ENCODE results near the gene DRD4.

Gene DRD4

GRCh38 chr11:615504-616319 lies 21.4 kb upstream of the DRD4 start, which contains the start of gene IRF7:
Gene IRF7 (minus strand): TSS chr11:615950. CDS start chr11:615364, 586 bp downstream.
- Histone ChIP-seq H3K27ac (ENCODE audit: low read depth in 2 of 2, low read length in 2 of 2) (peak within 1 kb of the TSS; percentile 98 to 99), H3K4me1 (ENCODE audit: control insufficient read depth in 2 of 2, insufficient read depth in 2 of 2, low read length in 2 of 2) (peaks cover 39 to 42% of the 10 kb centered on the region in 2 donors), H3K9ac (ENCODE audit: low read depth in 1 of 2, low read length in 2 of 2) (peak within 1 kb of the TSS; percentile 88 to 95), H3K9me3 (ENCODE audit: control insufficient read depth in 2 of 2, low read length in 2 of 2) (no peaks in the 10 kb centered on the region), H3K4me3 (ENCODE audit: low read length in 2 of 2) (peak within 1 kb of the TSS; percentile 80 to 88), H3K27me3 (ENCODE audit: control insufficient read depth in 2 of 2, insufficient read depth in 2 of 2, low read length in 2 of 2) (no peaks in the 10 kb centered on the region), H3K36me3 (ENCODE audit: control insufficient read depth in 2 of 2, insufficient read depth in 2 of 2, low read length in 2 of 2) (peaks cover 26 to 32% of the 10 kb centered on the region in 2 donors)

GRCh38 chr11:616320-617198 lies 20.5 kb upstream of the DRD4 start:
- H3K9ac ChIP-seq (ENCODE audit: low read depth in 1 of 2, low read length in 2 of 2): peak overlapping the region in 1 of 2 donors; percentile 95
- H3K4me1 ChIP-seq (ENCODE audit: control insufficient read depth in 2 of 2, insufficient read depth in 2 of 2, low read length in 2 of 2): peaks cover 35 to 37% of the 10 kb centered on the region in 2 donors

GRCh38 chr11:617199-617911 lies 19.7 kb upstream of the DRD4 start:
- H3K27ac ChIP-seq (ENCODE audit: low read depth in 2 of 2, low read length in 2 of 2): no peak overlapping the region
- H3K9ac ChIP-seq (ENCODE audit: low read depth in 1 of 2, low read length in 2 of 2): no peak overlapping the region
- H3K4me1 ChIP-seq (ENCODE audit: control insufficient read depth in 2 of 2, insufficient read depth in 2 of 2, low read length in 2 of 2): peaks cover 31 to 35% of the 10 kb centered on the region in 2 donors
- no peaks in the 10 kb centered on the region for H3K27me3 ChIP-seq (ENCODE audit: control insufficient read depth in 2 of 2, insufficient read depth in 2 of 2, low read length in 2 of 2)
- H3K36me3 ChIP-seq (ENCODE audit: control insufficient read depth in 2 of 2, insufficient read depth in 2 of 2, low read length in 2 of 2): peaks cover 10 to 16% of the 10 kb centered on the region in 2 donors
- H3K4me3 ChIP-seq (ENCODE audit: low read length in 2 of 2): no peak overlapping the region
- H3K9me3 ChIP-seq (ENCODE audit: control insufficient read depth in 2 of 2, low read length in 2 of 2): no peaks in the 10 kb centered on the region

More at GRCh38 chr11:616320-617198, 20.5 kb upstream of the DRD4 start:
- H3K27me3 ChIP-seq (ENCODE audit: control insufficient read depth in 2 of 2, insufficient read depth in 2 of 2, low read length in 2 of 2): no peaks in the 10 kb centered on the region
- peak overlapping the region; percentile 80 to 88 for H3K4me3 ChIP-seq (ENCODE audit: low read length in 2 of 2)
- H3K9me3 ChIP-seq (ENCODE audit: control insufficient read depth in 2 of 2, low read length in 2 of 2): no peaks in the 10 kb centered on the region
- peaks cover 17 to 23% of the 10 kb centered on the region in 2 donors for H3K36me3 ChIP-seq (ENCODE audit: control insufficient read depth in 2 of 2, insufficient read depth in 2 of 2, low read length in 2 of 2)
- H3K27ac ChIP-seq (ENCODE audit: low read depth in 2 of 2, low read length in 2 of 2): peak overlapping the region; percentile 98 to 99

GRCh38 chr11:617912-618682 lies 19.0 kb upstream of the DRD4 start:
- Histone ChIP-seq H3K4me3 (ENCODE audit: low read length in 2 of 2) (no peak overlapping the region), H3K9me3 (ENCODE audit: control insufficient read depth in 2 of 2, low read length in 2 of 2) (no peaks in the 10 kb centered on the region), H3K27ac (ENCODE audit: low read depth in 2 of 2, low read length in 2 of 2) (no peak overlapping the region), H3K36me3 (ENCODE audit: control insufficient read depth in 2 of 2, insufficient read depth in 2 of 2, low read length in 2 of 2) (peaks cover 5 to 9% of the 10 kb centered on the region in 2 donors), H3K27me3 (ENCODE audit: control insufficient read depth in 2 of 2, insufficient read depth in 2 of 2, low read length in 2 of 2) (no peaks in the 10 kb centered on the region), H3K4me1 (ENCODE audit: control insufficient read depth in 2 of 2, insufficient read depth in 2 of 2, low read length in 2 of 2) (peaks cover 23 to 28% of the 10 kb centered on the region in 2 donors), H3K9ac (ENCODE audit: low read depth in 1 of 2, low read length in 2 of 2) (no peak overlapping the region)

- peaks cover 5 to 7% of the 10 kb centered on the region in 2 donors for H3K36me3 ChIP-seq (ENCODE audit: control insufficient read depth in 2 of 2, insufficient read depth in 2 of 2, low read length in 2 of 2)
- H3K9me3 ChIP-seq (ENCODE audit: control insufficient read depth in 2 of 2, low read length in 2 of 2): no peaks in the 10 kb centered on the region
These were observed 18.0 kb upstream of the DRD4 start for GRCh38 chr11:618856-619627.

GRCh38 chr11:619628-620050 lies 17.4 kb upstream of the DRD4 start:
- Histone ChIP-seq H3K4me1 (ENCODE audit: control insufficient read depth in 2 of 2, insufficient read depth in 2 of 2, low read length in 2 of 2) (peaks cover 16 to 17% of the 10 kb centered on the region in 2 donors), H3K27me3 (ENCODE audit: control insufficient read depth in 2 of 2, insufficient read depth in 2 of 2, low read length in 2 of 2) (peaks cover 0 to 1% of the 10 kb centered on the region in 2 donors), H3K4me3 (ENCODE audit: low read length in 2 of 2) (no peak overlapping the region), H3K36me3 (ENCODE audit: control insufficient read depth in 2 of 2, insufficient read depth in 2 of 2, low read length in 2 of 2) (peaks cover 5 to 7% of the 10 kb centered on the region in 2 donors), H3K9me3 (ENCODE audit: control insufficient read depth in 2 of 2, low read length in 2 of 2) (no peaks in the 10 kb centered on the region), H3K27ac (ENCODE audit: low read depth in 2 of 2, low read length in 2 of 2) (no peak overlapping the region), H3K9ac (ENCODE audit: low read depth in 1 of 2, low read length in 2 of 2) (no peak overlapping the region)

More at GRCh38 chr11:618856-619627, 18.0 kb upstream of the DRD4 start:
- H3K27me3 ChIP-seq (ENCODE audit: control insufficient read depth in 2 of 2, insufficient read depth in 2 of 2, low read length in 2 of 2): peaks cover 0 to 1% of the 10 kb centered on the region in 2 donors
- peaks cover 19 to 22% of the 10 kb centered on the region in 2 donors for H3K4me1 ChIP-seq (ENCODE audit: control insufficient read depth in 2 of 2, insufficient read depth in 2 of 2, low read length in 2 of 2)
- H3K27ac ChIP-seq (ENCODE audit: low read depth in 2 of 2, low read length in 2 of 2): no peak overlapping the region
- H3K4me3 ChIP-seq (ENCODE audit: low read length in 2 of 2): no peak overlapping the region
- H3K9ac ChIP-seq (ENCODE audit: low read depth in 1 of 2, low read length in 2 of 2): no peak overlapping the region

GRCh38 chr11:620201-620600 lies 16.9 kb upstream of the DRD4 start:
- H3K4me1 ChIP-seq (ENCODE audit: control insufficient read depth in 2 of 2, insufficient read depth in 2 of 2, low read length in 2 of 2): peaks cover 10 to 13% of the 10 kb centered on the region in 2 donors
- H3K9me3 ChIP-seq (ENCODE audit: control insufficient read depth in 2 of 2, low read length in 2 of 2): no peaks in the 10 kb centered on the region
- no peak overlapping the region for H3K9ac ChIP-seq (ENCODE audit: low read depth in 1 of 2, low read length in 2 of 2)
- peaks cover 0 to 1% of the 10 kb centered on the region in 2 donors for H3K27me3 ChIP-seq (ENCODE audit: control insufficient read depth in 2 of 2, insufficient read depth in 2 of 2, low read length in 2 of 2)
- no peak overlapping the region for H3K27ac ChIP-seq (ENCODE audit: low read depth in 2 of 2, low read length in 2 of 2)
- H3K4me3 ChIP-seq (ENCODE audit: low read length in 2 of 2): no peak overlapping the region
- peaks cover 5 to 7% of the 10 kb centered on the region in 2 donors for H3K36me3 ChIP-seq (ENCODE audit: control insufficient read depth in 2 of 2, insufficient read depth in 2 of 2, low read length in 2 of 2)

- Histone ChIP-seq H3K9me3 (ENCODE audit: control insufficient read depth in 2 of 2, low read length in 2 of 2) (no peaks in the 10 kb centered on the region), H3K36me3 (ENCODE audit: control insufficient read depth in 2 of 2, insufficient read depth in 2 of 2, low read length in 2 of 2) (peaks cover 5 to 7% of the 10 kb centered on the region in 2 donors), H3K4me1 (ENCODE audit: control insufficient read depth in 2 of 2, insufficient read depth in 2 of 2, low read length in 2 of 2) (peaks cover 11 to 15% of the 10 kb centered on the region in 2 donors)
These were observed 15.9 kb upstream of the DRD4 start for GRCh38 chr11:620935-621814.

More at GRCh38 chr11:620935-621814, 15.9 kb upstream of the DRD4 start:
- Histone ChIP-seq H3K27ac (ENCODE audit: low read depth in 2 of 2, low read length in 2 of 2) (no peak overlapping the region), H3K4me3 (ENCODE audit: low read length in 2 of 2) (no peak overlapping the region), H3K27me3 (ENCODE audit: control insufficient read depth in 2 of 2, insufficient read depth in 2 of 2, low read length in 2 of 2) (peaks cover 0 to 4% of the 10 kb centered on the region in 2 donors), H3K9ac (ENCODE audit: low read depth in 1 of 2, low read length in 2 of 2) (no peak overlapping the region)
